Body of pancreas (tissue), 4 donors: ENCODE results near the gene F10.
"Not testable (repeated sequence)": the region's sequence is repeated elsewhere in the genome, so short reads cannot be mapped to it uniquely, and the experiment has no call there.

Experiments used
- CTCF ChIP-seq, 7 experiments: fragments of 450-650 bp in 4 of 7; fragments of 200-600 bp in 3 of 7; sonication (generic) in 3 of 7; IDR thresholded peaks; one replicate each; pipeline ENCODE4 v1.5.1; 2016 to 2019; ENCODE audit warnings: antibody characterized with exemption in 7 of 7
- POLR2A ChIP-seq, 3 donors: fragments of 450-650 bp; IDR thresholded peaks; one replicate each; pipeline ENCODE4 v1.6.1; 2016; ENCODE audit warnings: antibody characterized with exemption in 3 of 3, mild to moderate bottlenecking in 2 of 3

- TF ChIP-seq CTCF, POLR2A (IDR thresholded peaks at IDR 0.05): not testable (repeated sequence)
Measured at GRCh38 chr13:113111821-113112220, 10.8 kb upstream of the F10 start.
